Fibroblast of lung (primary cell): ENCODE measurements around the gene PTGDS. TPM values are rescaled to one million over a fixed set of nuclear protein-coding genes. Genes with fewer than 3 reads are reported as not detected.

ENCODE experiments used
- DNase-seq, 2 donors: peaks; one replicate each; pipeline versions ENCODE4 v3.0.0 to v3.0.0-alpha.2; 2010; ENCODE audit warnings: low read depth in 2 of 2
- H2AFZ ChIP-seq: 2 replicates; pipeline ENCODE4 v1.5.1; 2012; ENCODE audit warnings: low read length, control low read depth, inconsistent platforms
- H3K27ac ChIP-seq: 2 replicates; pipeline ENCODE4 v1.5.1; 2011; ENCODE audit warnings: low read length, control low read depth; ENCODE audit not compliant: insufficient read depth
- H3K27me3 ChIP-seq: 2 replicates; pipeline ENCODE4 v1.5.1; 2011; ENCODE audit warnings: mild to moderate bottlenecking, low read length; ENCODE audit not compliant: control insufficient read depth, insufficient read depth
- H3K36me3 ChIP-seq: 2 replicates; pipeline ENCODE4 v1.5.1; 2011; ENCODE audit warnings: low read length; ENCODE audit not compliant: control insufficient read depth, insufficient read depth
- H3K4me1 ChIP-seq: 2 replicates; pipeline ENCODE4 v1.5.1; 2011; ENCODE audit warnings: low read length; ENCODE audit not compliant: control insufficient read depth, insufficient read depth; ENCODE audit errors: extremely low read depth
- H3K4me2 ChIP-seq: 2 replicates; pipeline ENCODE4 v1.5.1; 2011; ENCODE audit warnings: low read length, control low read depth; ENCODE audit not compliant: insufficient read depth; ENCODE audit errors: extremely low read depth
- H3K4me3 ChIP-seq, 4 experiments: fragments of 200-600 bp in 1 of 4; sonication (generic) in 1 of 4; replicated peaks in 1 of 4; 2 replicates each; pipeline ENCODE4 v1.5.1; 2011 to 2016; ENCODE audit warnings: low read length in 4 of 4, low read depth in 3 of 4, mild to moderate bottlenecking in 3 of 4, control low read depth in 2 of 4, inconsistent platforms in 1 of 4, mixed read lengths in 1 of 4; ENCODE audit not compliant: insufficient read depth in 1 of 4; ENCODE audit errors: control extremely low read depth in 1 of 4
- H3K79me2 ChIP-seq: 2 replicates; pipeline ENCODE4 v1.5.1; 2012; ENCODE audit warnings: mild to moderate bottlenecking, low read length, inconsistent platforms; ENCODE audit not compliant: control insufficient read depth, insufficient read depth
- H3K9ac ChIP-seq: 2 replicates; pipeline ENCODE4 v1.5.1; 2011; ENCODE audit warnings: mild to moderate bottlenecking, low read length, control low read depth; ENCODE audit not compliant: insufficient read depth
- H3K9me3 ChIP-seq: 2 replicates; pipeline ENCODE4 v1.5.1; 2012; ENCODE audit warnings: low read depth, low read length; ENCODE audit not compliant: control insufficient read depth, insufficient read depth
- H4K20me1 ChIP-seq: 2 replicates; pipeline ENCODE4 v1.5.1; 2011; ENCODE audit warnings: low read length; ENCODE audit not compliant: control insufficient read depth, insufficient read depth; ENCODE audit errors: extremely low read depth
- CTCF ChIP-seq, 2 donors: IDR thresholded peaks in 1 of 2; conservative IDR thresholded peaks in 1 of 2; 1 replicate in 1 of 2; 2 replicates in 1 of 2; pipeline ENCODE4 v1.5.1; 2011 to 2012; ENCODE audit warnings: low read length in 2 of 2, control low read depth in 1 of 2, inconsistent platforms in 1 of 2, low read depth in 1 of 2, mild to moderate bottlenecking in 1 of 2
- EZH2 ChIP-seq: IDR thresholded peaks from 2 replicates; pipeline ENCODE4 v1.5.1; 2012; ENCODE audit warnings: low read length, control low read depth, mild to moderate bottlenecking; ENCODE audit errors: missing control alignments
- polyA plus RNA-seq, 2 donors: library from polyadenylated mRNA; depleted of rRNA in 1 of 2; stranded (reverse) in 1 of 2; unstranded in 1 of 2; fragments of >200 nt; gene quantifications; 2 replicates each; pipeline ENCODE4 v1.2.1, GENCODE V29; 2011 to 2012; ENCODE audit warnings: missing spikeins in 1 of 2
- total RNA-seq: library from RNA; depleted of rRNA; stranded (reverse); fragments of >200 nt; gene quantifications from 2 replicates; pipeline ENCODE4 v1.2.1, GENCODE V29; 2014

PTGDS gene
- total and polyA plus RNA-seq, 2 donors (not counting 1 experiment from before 2014, with no cell fraction given), result 4.9 to 90.3 TPM

GRCh38 chr9:136963751-136964150 is 13.6 kb upstream of the PTGDS start:
- TF ChIP-seq CTCF (conservative IDR thresholded peaks at IDR 0.05 in 1 of 2, IDR thresholded peaks at IDR 0.05 in 1 of 2; ENCODE audit: low read depth in 1 of 2, low read length in 2 of 2), result no peak
- no peak for TF ChIP-seq EZH2

GRCh38 chr9:136964171-136964689 is 13.1 kb upstream of the PTGDS start:
- Histone ChIP-seq H3K79me2 (no peaks in the 10 kb centered on the region), H3K4me2 (no peak overlapping the region), H3K9me3 (no peaks in the 10 kb centered on the region), H3K4me3 (no peak overlapping the region), H3K27me3 (peaks cover 4% of the 10 kb centered on the region), H3K9ac (no peak overlapping the region), H4K20me1 (no peaks in the 10 kb centered on the region), H3K27ac (no peak overlapping the region), H2AFZ (no peak overlapping the region), H3K36me3 (no peaks in the 10 kb centered on the region), H3K4me1 (no peaks in the 10 kb centered on the region)
- TF ChIP-seq CTCF (conservative IDR thresholded peaks at IDR 0.05 in 1 of 2, IDR thresholded peaks at IDR 0.05 in 1 of 2; ENCODE audit: low read depth in 1 of 2, low read length in 2 of 2) (no peak), EZH2 (no peak)
- DNase-seq, result no peak

More at GRCh38 chr9:136963751-136964150, 13.6 kb upstream of the PTGDS start:
- Histone ChIP-seq H3K27me3 (peaks cover 4% of the 10 kb centered on the region), H3K36me3 (no peaks in the 10 kb centered on the region), H3K27ac (no peak overlapping the region), H3K9me3 (no peaks in the 10 kb centered on the region), H3K9ac (no peak overlapping the region), H3K4me1 (no peaks in the 10 kb centered on the region), H4K20me1 (no peaks in the 10 kb centered on the region), H3K4me2 (no peak overlapping the region), H2AFZ (no peak overlapping the region), H3K79me2 (no peaks in the 10 kb centered on the region), H3K4me3 (no peak overlapping the region)
- DNase-seq, result no peak

GRCh38 chr9:136964833-136965422 is 12.4 kb upstream of the PTGDS start:
- H3K4me1 ChIP-seq, result no peaks in the 10 kb centered on the region
- DNase-seq, result no peak

More at GRCh38 chr9:136964833-136965422, 12.4 kb upstream of the PTGDS start:
- Histone ChIP-seq H3K4me3 (no peak overlapping the region), H3K9ac (no peak overlapping the region), H4K20me1 (no peaks in the 10 kb centered on the region), H3K36me3 (no peaks in the 10 kb centered on the region), H3K79me2 (no peaks in the 10 kb centered on the region), H3K27me3 (peaks cover 4% of the 10 kb centered on the region), H2AFZ (no peak overlapping the region), H3K9me3 (no peaks in the 10 kb centered on the region), H3K4me2 (no peak overlapping the region), H3K27ac (no peak overlapping the region)
- TF ChIP-seq EZH2 (no peak), CTCF (conservative IDR thresholded peaks at IDR 0.05 in 1 of 2, IDR thresholded peaks at IDR 0.05 in 1 of 2; ENCODE audit: low read depth in 1 of 2, low read length in 2 of 2) (no peak)
